NAMALWA (cell line): Measurements from ENCODE around the gene OXTR.
A peak's percentile ranks its signal among the peaks of the same experiment; 100 is the strongest.

Experiments used
- DNase-seq: peaks from one replicate; pipeline ENCODE4 v3.0.0-alpha.2; 2015; ENCODE audit warnings: low spot score

The OXTR gene

DNA sequence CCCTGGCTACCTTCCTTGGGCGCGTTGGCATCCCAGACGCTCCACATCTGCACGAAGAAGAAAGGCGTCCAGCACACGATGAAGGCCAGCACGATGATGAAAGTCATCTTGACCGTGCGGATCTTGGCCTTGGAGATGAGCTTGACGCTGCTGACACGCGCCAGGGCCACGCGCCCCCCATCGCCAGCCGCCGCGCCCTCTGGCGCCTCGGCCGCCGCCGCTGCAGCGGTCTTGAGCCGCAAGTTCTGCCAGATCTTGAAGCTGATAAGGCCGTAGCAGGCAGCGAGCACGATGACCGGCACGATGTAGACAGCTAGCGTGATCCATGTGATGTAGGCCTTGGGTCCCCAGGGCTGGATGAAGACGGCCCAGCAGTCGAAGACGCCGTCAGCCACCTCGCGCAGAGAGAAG, 2.2 kb downstream of the OXTR start:
- DNase-seq = no peak

DNA sequence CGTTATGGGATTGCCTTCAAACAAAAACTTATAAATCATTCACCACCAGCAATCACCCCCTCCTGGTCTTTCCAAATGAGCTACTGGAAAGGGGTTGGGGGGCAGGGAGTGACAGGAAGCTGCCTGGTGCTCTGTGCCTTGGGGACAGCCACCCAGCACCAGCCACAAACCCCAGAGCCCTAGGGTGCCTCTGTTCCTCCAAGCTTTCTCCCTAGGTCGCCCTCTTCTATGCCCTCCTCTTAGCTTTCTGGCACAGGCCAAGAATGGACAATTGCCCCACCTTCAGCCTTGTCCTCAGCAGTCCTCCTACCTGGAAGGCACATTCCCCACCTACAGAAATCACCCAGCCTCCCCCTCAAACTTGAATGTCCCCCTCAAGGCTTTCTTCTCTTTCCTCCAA, 3.3 kb downstream of the OXTR start:
- DNase-seq = no peak

DNA sequence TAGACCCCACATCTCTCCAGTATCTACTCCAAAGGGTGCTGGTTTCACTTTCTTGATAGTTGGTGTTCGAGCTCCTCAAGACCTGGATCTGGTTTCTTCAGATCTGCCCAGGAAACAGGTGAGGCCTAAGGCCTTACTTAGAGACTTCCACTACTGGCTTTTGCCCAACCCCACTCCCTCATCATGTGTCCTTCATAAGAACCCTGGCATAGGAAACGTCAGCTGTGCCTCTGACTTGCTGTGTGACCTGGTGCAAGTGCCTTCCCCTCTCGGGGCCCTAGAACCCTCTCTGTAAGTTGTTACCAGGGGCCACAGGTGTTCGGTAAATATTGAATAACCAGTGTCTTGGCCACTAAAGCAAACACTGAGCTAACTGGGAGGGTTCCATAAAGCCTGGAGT, 3.9 kb downstream of the OXTR start:
- DNase-seq = no peak

DNA sequence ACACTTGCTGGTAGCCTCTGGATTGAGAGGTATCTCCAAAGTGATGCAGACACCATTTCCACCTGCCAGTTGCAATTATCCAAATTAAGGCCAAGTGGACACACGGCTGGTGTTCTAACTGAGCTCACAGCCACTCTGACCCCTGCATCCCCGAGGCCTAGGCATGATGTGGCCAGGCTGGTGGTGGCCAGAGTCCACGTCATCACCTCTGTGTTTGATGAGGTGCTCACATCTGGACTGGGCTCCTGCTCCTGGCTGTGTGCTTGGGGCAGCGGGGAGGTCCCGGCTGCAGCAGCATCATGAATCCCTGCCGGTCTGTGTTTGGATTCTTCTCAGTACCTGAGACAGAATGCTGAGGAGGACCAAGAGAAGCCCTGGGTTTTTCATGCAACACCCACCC, 4.9 kb downstream of the OXTR start:
- DNase-seq = no peak

DNA sequence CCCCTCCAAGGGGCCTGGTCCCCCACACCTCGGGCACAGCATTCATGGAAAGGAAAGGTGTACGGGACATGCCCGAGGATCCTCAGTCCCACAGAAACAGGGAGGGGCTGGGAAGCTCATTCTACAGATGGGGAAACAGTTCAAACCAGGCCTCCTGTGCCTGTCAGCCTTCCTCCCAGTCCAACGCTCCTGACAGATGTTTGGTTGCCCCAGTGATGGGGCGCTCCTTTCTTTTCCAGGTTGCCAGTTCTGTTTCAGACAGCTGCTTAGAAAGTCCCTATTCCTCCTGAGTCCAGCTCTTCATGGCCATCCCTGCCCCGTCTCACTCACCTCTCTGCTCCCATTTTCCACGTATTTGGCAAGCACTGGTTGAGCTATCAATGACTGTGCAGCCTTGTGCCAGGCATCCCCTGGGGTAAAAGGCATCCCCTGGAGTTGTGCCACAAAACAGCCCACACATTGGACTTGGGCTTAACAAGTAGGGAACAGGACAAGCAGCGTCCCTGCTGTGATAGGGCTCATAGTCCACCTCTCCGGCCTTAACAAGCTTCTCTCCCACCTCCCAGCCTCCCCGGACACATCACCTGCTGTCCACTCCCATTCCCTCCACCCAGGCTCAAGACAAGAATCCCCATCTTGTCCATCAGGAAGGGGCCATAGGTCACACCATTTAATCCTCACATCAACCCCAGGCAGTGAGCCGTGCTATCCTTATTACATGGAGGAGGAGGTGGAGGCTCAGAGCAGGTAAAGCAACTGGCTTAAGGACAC, 6.6 kb downstream of the OXTR start:
- no peak for DNase-seq

DNA sequence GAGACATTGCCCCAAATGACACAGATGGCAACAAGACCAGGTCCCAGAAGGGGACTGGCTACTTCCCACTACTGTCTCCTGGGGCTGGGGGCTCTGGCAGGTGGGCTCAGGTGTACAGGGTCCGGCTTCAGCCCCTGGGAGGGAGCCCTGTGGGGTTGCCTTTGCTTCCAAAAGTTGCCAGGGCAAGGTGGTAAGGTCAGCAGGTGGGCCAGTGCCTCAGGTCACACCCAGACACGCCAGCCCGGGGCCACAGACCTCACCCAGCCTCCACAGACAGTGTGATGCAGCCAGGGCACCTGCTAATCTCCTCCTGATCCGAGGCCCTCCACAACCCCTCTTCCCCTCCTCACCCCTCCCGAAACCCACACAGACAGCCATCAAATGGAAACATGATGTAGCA, 7.5 kb downstream of the OXTR start:
- DNase-seq = no peak

DNA sequence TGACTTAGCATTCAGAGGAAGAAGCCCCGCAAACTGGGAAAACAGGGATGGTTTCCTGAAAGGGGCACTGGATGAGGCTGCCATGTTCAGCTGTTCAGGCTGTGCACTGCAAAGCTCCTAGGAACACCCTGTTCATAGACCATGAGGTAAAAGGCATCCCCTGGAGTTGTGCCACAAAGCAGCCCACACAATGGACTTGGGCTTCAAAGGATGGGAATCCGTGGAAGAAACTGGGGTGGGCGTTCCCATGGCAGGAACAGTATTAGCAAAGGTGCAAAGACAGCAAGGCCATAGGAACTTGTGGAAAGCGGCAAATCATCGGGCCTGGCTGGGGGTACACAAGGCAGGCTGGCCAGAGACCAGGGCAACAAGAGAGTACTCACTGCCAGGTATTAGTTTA, 8.9 kb downstream of the OXTR start:
- no peak for DNase-seq

DNA sequence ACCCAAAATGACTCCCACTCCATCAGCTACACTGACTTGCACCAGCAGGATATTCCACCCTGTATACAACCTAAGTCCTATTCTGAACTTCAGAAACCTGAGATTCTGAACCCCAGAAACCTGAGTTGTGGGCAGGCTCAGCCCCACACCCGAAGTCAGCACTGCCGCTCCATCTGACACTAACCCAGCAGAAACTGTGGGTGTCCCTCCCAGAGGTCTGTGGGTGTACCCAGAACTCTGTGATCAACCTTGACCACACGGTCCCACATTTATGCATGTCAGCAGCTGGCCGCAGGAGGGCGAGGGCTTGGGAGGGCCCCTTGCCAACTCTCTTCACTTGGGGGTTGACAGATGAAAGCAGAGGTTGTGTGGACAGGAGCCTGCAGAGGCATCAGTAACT, 9.3 kb downstream of the OXTR start:
- no peak for DNase-seq

DNA sequence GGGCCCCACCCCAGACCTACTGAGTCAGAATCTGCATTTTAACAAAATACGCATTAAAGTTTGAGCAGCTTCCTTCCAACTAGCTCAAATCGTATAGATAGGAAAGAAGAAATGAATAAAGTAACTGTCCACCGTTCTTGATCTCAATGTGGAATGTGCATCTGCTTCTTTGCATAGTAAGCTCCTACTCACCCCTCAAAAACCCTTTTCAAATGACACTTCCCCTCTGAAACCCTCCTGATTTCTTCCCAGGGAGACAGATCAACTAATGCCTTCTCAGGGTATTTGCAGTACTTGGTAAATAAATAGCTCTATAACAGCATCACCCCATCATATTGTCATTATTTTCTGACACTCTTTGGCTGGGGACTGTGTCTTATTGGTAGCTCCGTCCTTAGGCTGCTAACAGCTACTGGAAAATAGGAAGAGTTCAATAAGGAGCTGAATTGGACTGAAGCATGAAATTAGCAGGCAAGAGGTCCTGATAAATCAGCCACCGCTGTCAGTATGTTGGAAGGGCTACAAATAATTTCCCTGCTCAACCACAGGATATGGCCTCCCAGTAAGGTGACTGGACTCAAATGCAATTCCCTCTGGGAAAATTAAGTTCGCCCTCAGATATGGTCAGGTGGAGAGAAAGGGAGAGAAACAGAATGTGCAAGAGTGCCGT, 10.2 kb downstream of the OXTR start:
- no peak for DNase-seq

DNA sequence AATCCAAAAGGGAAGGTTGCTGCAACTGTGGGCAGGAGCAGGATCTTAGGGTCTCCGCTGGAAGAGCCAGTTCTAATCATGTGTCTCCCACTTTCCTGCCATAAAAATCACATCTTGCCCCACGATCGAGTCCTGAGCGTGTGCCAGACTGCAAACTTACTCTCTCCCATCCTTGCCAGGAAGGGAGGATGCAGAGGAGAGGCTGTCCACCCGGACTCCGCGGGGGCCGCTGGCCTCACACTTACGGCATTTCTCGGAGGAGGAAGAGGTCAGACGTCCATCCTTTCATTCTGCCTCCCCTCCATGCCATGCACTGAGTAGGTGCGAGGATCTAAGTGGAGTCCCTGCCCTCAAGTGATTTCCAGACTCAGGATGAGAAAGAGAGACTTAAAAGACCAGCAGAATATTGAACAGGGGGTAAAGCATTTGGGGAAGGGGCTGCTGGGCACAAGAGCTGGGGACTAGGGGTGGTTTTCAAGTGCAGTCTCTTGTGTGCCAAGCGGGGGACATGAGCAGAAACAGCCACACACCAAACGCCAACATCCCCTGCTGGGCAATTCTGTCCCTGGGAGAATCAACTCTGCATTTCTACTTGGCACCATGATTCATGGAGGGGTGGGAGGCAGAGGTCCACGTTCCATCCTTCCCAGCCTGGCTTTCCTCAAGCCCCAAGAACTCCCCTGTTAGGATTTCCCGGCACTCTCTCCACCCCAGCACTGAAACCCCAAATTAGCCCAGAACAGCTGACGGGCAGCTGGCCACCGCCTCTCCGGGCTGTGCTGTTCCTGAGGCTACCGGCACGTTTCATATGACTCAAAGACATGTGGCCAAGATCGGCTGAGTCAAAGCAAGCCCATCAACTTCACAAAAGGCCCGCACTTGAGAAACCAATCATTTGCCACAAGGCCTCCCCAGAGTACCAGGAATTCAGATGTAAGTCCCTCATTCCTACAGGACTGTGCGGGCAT, 11.6 kb downstream of the OXTR start:
- no peak for DNase-seq

DNA sequence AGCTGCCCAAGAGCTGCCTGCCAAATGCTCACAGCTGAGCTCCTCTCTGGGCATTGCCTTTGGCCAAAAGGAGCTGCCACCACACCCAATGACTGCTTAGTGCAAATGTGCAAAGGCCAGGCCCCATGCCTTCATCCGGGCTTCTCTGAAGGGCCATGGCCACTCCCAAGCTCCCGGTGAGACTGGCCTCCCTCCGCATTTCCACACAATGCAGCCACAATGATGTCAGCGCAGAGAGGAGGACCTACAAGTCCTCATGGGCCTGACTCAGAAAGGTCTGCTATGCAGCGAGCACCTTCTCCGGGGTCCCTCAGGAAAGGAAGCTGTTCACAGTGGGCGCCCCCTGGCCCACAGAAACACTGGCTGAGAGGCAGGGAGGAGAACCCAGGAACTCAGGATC, 12.7 kb downstream of the OXTR start:
- no peak for DNase-seq

DNA sequence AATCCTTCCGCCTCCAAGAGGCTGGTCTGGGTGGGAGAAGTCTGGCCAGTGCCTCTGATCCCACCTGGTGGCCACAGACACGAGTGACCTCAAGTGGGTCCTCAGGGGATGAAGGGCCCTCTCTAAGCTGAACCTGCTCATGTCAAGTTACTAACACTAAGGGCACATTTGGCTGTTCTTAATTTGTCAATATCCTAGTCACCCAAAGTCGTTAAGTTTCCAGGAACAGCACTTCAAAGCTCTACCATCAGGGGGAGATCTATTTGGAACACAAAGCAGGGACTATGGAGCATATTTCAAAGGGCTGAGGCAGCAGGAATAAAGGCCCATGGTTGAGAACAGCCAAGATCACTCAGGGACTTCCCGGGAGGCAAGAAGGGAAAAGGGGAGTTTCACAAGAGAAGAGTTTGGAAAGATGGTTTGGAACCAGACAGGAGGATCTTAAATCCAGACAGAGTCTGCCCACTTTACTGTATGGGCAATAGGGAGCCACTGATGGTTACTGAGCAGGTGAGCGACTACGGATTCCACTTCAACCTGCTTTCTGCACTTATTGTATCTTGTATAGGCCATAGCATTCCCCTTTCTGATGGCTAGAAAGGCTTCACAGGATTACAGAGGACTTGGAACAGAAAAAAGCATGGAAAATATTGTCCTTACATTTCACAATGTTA, 13.7 kb downstream of the OXTR start:
- DNase-seq = peak; percentile 25

DNA sequence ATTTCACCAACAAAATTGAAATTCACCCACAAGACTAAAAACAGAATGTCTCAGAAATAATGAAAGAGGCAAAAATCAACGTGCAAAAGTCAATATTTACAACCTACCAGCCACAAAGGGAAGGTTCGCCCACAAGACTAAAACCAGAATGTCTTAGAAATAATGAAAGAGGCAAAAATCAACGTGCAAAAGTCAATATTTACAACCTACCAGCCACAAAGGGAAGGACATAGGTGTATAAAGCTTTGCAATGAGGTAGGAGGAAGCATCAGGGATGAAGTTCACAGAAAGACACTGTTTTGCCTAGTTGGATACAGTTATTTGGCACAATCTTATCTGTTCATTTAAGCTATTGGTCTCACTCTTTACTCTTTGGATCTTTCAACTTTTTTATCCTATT, 14.3 kb downstream of the OXTR start:
- no peak for DNase-seq

DNA sequence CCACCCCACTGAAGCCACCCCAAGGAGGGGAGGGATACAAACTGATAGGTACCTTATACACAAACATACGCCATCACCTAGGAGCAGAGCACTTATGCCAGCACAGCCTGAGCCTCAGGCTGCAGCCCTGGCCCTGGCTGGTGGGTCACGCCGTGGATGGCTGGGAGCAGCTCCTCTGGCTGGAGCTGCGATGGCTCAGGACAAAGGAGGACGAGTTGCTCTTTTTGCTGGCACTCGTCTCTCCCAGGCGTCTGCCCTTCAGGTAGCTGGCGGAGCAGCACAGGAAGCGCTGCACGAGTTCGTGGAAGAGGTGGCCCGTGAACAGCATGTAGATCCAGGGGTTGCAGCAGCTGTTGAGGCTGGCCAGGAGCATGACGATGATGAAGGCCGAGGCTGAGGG, 16.6 kb downstream of the OXTR start:
- DNase-seq = no peak

DNA sequence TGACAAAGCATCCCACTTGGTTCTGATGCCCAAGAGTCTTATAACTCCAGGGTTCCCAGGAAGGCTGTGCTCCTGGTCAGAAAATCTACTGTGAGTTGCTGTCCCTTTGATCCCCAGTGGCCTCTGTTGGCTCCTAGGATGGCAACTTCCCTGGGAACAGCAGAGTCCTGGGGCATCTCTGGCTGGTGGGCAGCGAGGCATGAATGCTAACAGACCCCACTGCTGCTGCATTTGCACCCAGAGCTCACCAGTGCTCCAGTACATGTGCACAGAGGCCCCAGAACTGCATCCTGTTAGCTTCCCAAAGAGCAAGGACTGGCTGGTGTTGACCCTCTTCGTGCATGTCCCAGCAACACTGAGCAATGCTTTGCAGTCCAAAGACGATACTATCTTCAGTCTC, 20.1 kb downstream of the OXTR start:
- no peak for DNase-seq

DNA sequence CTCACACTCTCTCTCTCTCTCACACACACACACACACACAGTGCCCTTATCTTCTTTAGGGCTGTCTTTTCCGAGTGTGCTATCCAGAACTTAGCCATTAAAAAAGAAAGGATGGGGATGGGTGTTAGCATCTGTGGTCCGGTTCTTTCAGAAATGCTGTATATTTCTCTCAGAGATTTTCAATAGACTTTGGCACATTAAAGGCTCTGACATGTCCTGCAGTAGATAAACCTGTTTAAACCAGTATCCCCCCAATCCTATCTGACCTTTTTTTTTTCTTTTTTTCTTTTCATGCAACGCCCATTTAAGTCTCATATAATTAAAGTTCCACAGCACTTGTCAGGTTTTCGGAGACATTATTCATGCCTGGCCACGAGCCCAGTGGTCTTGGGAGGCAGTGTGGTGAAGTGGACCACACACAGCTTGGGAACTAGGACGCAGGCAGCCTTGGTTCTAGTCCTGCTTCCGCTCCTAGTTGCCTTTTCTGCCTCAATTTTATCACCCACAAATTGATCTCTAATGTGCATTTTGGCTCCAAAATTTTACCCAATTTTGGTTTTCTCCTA, 22.6 kb downstream of the OXTR start:
- no peak for DNase-seq

DNA sequence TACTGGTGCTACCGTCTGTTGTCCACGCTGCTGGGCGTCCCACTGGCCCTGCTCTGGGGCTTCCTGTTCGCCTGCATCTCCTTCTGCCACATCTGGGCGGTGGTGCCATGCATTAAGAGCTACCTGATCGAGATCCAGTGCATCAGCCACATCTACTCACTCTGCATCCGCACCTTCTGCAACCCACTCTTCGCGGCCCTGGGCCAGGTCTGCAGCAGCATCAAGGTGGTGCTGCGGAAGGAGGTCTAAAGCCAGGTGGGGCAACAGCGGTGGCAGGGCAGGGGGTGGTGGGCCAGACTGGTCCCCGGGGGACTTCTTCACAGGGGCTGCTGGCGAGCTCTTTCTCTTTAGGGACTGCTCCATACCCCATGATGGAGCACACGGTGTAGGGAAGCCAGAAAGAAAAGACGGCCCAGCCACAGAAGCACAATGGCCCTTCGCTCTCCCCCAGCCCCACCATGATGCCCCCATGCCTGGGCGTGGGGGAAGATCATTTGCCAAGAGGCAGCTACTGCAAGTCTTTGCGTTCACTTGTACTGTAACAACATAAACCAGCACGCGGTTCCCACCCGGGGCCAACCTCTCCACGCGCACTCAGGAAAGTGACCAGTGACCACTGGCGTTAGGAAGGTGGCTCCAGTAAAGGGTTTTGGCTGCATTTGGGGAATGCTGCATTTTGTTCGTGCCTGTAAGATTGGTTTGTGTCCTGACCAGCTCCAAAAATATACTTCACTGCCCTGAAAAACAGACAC, 23.6 kb downstream of the OXTR start:
- no peak for DNase-seq

DNA sequence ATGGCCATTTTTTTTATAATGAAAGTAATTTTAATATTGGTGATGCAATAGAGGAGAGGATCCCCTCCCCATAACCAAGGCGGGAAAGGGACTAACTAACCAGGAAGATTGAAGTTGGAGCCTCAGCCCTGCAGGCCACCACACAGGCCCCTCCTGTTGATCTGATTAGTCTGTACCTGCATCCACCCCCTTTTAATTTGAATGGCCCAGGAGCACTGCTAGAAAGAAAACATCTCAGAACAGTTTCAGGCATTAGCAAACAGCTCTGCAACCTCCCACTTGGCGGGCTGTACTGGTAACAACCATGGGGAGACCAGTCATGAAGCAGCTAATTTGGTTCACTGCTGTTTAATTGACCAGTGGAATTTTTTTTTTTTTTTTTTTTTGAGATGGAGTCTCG, 25.5 kb downstream of the OXTR start:
- no peak for DNase-seq

DNA sequence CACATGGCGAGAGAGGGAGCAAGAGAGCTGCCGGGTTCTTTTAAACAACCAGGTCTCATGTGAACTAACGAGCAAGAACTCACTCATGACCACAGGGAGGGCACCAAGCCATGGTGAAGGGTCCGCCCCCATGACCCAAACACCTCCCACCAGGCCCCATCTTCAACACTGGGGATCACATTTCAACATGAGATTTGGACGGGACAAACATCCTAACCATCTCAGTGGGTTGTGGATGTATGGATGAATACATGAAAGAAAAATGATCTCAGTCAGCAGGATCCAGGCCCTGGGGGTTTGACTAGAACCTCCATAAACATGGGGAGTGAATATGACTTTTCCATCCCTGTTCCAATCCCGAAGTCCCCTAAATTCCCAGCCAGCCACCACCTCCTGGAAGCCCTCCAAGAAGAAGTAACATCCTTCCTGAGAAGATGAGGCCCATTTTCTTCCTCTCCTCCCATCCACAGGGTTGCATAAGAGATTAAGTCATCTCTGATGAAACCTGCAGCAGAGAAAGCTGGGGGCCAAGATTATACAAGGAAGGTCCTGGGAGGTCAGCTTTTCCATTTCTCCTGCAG, 26.3 kb downstream of the OXTR start:
- no peak for DNase-seq

DNA sequence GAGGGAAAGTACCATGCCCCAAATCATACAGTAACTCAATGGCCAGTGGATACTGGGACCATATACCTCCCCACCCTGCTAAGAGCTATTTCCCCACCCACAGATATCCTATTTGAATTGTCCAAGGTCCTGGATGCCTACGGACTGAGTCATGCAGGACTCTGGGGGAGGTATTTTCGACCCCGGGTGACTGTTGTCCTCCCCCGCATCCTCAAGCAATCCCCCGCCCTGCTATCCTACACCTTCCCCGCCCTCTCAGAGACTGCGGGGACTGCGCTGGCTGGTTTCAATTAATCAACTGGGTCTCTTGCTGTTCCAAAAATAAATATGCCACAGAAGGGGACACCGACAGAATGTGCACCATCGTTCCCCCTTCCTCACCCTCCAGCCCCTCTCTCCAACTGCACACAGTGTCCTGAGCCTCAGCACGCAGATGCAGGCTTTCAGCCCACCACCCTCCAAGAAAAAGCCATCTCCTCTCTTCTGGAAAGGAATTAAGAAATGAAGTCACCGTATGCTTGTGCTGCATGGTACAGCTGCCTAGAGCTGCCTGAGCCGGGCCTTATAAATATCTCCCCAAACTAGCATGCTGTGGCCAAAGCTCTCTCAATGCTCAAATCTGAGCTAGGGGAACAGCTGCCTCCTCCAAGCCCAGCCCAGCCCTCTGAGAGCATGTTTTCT, 27.7 kb downstream of the OXTR start:
- no peak for DNase-seq
